Measurements from ENCODE around the gene NDUFS7.

NDUFS7 gene
- total RNA-seq: 22.7 to 90.1 (median 50.1) reads per million in 18 experiments

- peak; percentile 90 to 94 for DNase-seq
Measured at GRCh38 chr19:1383312-1384084, at the start of gene NDUFS7. Gene NDUFS7 (plus strand): TSS chr19:1383907. CDS start chr19:1383927, 20 bp downstream.

GRCh38 chr19:1336079-1336684 is 47.5 kb upstream of the NDUFS7 start:
- DNase-seq: no peak

GRCh38 chr19:1340681-1341469 is 42.8 kb upstream of the NDUFS7 start:
- DNase-seq: no peak

GRCh38 chr19:1343041-1343440 is 40.7 kb upstream of the NDUFS7 start:
- DNase-seq: no peak

GRCh38 chr19:1349211-1349610 is 34.5 kb upstream of the NDUFS7 start:
- no peak for DNase-seq

GRCh38 chr19:1350867-1351266 is 32.8 kb upstream of the NDUFS7 start:
- no peak for DNase-seq

GRCh38 chr19:1351381-1351851 is 32.3 kb upstream of the NDUFS7 start:
- no peak for DNase-seq

- no peak for DNase-seq
Measured at GRCh38 chr19:1353144-1353543, 30.6 kb upstream of the NDUFS7 start.

GRCh38 chr19:1354970-1355567 is 28.6 kb upstream of the NDUFS7 start:
- no peak for DNase-seq

- peak in 1 of 2 donors; percentile 24 for DNase-seq
Measured at GRCh38 chr19:1355568-1356507, 27.9 kb upstream of the NDUFS7 start.

GRCh38 chr19:1356508-1356865 is 27.2 kb upstream of the NDUFS7 start:
- DNase-seq: no peak

GRCh38 chr19:1357531-1358109 is 26.1 kb upstream of the NDUFS7 start:
- DNase-seq: no peak

- no peak for DNase-seq
Measured at GRCh38 chr19:1360126-1360817, 23.4 kb upstream of the NDUFS7 start.

GRCh38 chr19:1360818-1361461 is 22.8 kb upstream of the NDUFS7 start:
- peak; percentile 65 to 76 for DNase-seq

- DNase-seq: peak; percentile 18 to 43
Measured at GRCh38 chr19:1361601-1362386, 21.9 kb upstream of the NDUFS7 start.

GRCh38 chr19:1362387-1363257 is 21.1 kb upstream of the NDUFS7 start:
- DNase-seq: no peak

- DNase-seq: peak; percentile 37 to 40
Measured at GRCh38 chr19:1363599-1363998, 20.1 kb upstream of the NDUFS7 start.

- peak in 1 of 2 donors; percentile 12 for DNase-seq
Measured at GRCh38 chr19:1364070-1364704, 19.5 kb upstream of the NDUFS7 start.
